Activated B cell treated with CpG ODN at 0.5 μM for 24 hours (primary cell): ENCODE measurements around the gene CDK19. TPM values are rescaled to one million over a fixed set of nuclear protein-coding genes. Genes with fewer than 3 reads are reported as not detected.
"Not testable (repeated sequence)": the region's sequence is repeated elsewhere in the genome, so short reads cannot be mapped to it uniquely, and the experiment has no call there.

Source experiments
- ATAC-seq: fragments of 200-7000 bp; cut with Tn5 transposase; one replicate; pipeline ENCODE4 v1.10.0; 2021; ENCODE audit warnings: low read depth, mild to moderate bottlenecking, moderate library complexity
- CTCF ChIA-PET: fragments of 350-600 bp; sonication (Branson Sonifier 250); formaldehyde crosslinking; loops from one replicate; lab custom pipeline; 2021; ENCODE audit warnings: antibody characterized with exemption; lab: Charles Lee
- POLR2A ChIA-PET: fragments of 350-600 bp; sonication (Branson Sonifier 250); formaldehyde crosslinking; loops from one replicate; lab custom pipeline; 2021; ENCODE audit warnings: antibody characterized with exemption; lab: Charles Lee
- DNase-seq: peaks from one replicate; pipeline ENCODE4 v3.0.0; 2022
- H3K27ac Mint-ChIP-seq: one replicate; pipeline ENCODE4 v1.8.0; 2020; ENCODE audit warnings: mixed read lengths
- H3K27me3 Mint-ChIP-seq: one replicate; pipeline ENCODE4 v1.8.0; 2021; ENCODE audit warnings: mixed read lengths
- H3K36me3 Mint-ChIP-seq: one replicate; pipeline ENCODE4 v1.8.0; 2021; ENCODE audit warnings: low read depth, mixed read lengths
- H3K4me1 Mint-ChIP-seq: one replicate; pipeline ENCODE4 v1.8.0; 2021; ENCODE audit warnings: mixed read lengths
- H3K4me3 Mint-ChIP-seq: one replicate; pipeline ENCODE4 v1.8.0; 2020; ENCODE audit warnings: mild to moderate bottlenecking, mixed read lengths
- H3K9me3 Mint-ChIP-seq: one replicate; pipeline ENCODE4 v1.8.0; 2020; ENCODE audit warnings: mixed read lengths
- CTCF ChIP-seq: fragments of 200-600 bp; IDR thresholded peaks from one replicate; pipeline ENCODE4 v1.8.0; 2022; ENCODE audit warnings: antibody characterized with exemption, mild to moderate bottlenecking
- intact Hi-C: fragments of 100-400 bp; cut with micrococcal nuclease; formaldehyde crosslinking; loops from one replicate; pipeline ENCODE4 v1.15.1; 2024
- total RNA-seq: library from RNA; stranded (reverse); gene quantifications from 2 replicates; pipeline ENCODE4 v1.2.3, GENCODE V29; 2022

The CDK19 gene
- total RNA-seq, 1 donor from 2014 or later = 31.1 TPM

- H3K4me1 Mint-ChIP-seq = no peaks in the 10 kb centered on the region
- TF ChIP-seq CTCF = no peak
- ATAC-seq (no peak), DNase-seq (no peak)
- H3K27ac Mint-ChIP-seq = no peak overlapping the region
- POLR2A ChIA-PET = interaction anchor here (1.1 kb wide), 1 partner anchor 33 kb away, joined by 4 read pairs; the partner anchor contains the start of gene AMD1
- no peak overlapping the region for H3K4me3 Mint-ChIP-seq
- intact Hi-C loops = no loop called here
- no peaks in the 10 kb centered on the region for H3K9me3 Mint-ChIP-seq
- no peaks in the 10 kb centered on the region for H3K27me3 Mint-ChIP-seq
- H3K36me3 Mint-ChIP-seq = no peaks in the 10 kb centered on the region
- CTCF ChIA-PET = no interaction called here
These were observed 26.0 kb upstream of the CDK19 start for GRCh38 chr6:110841266-110841665.

- H3K9me3 Mint-ChIP-seq, CTCF ChIA-PET, POLR2A ChIA-PET, H3K4me3 Mint-ChIP-seq, H3K36me3 Mint-ChIP-seq, H3K4me1 Mint-ChIP-seq, DNase-seq, intact Hi-C loops, ATAC-seq, H3K27me3 Mint-ChIP-seq, H3K27ac Mint-ChIP-seq: not testable (repeated sequence)
These were observed 20.5 kb upstream of the CDK19 start for GRCh38 chr6:110835751-110836150.

GRCh38 chr6:110833831-110834230 is 18.6 kb upstream of the CDK19 start:
- Mint-ChIP-seq H3K9me3 (no peaks in the 10 kb centered on the region), H3K27me3 (no peaks in the 10 kb centered on the region), H3K27ac (no peak overlapping the region), H3K4me1 (no peaks in the 10 kb centered on the region), H3K4me3 (no peak overlapping the region), H3K36me3 (peaks cover 3% of the 10 kb centered on the region)
- no peak for TF ChIP-seq CTCF
- POLR2A ChIA-PET = no interaction called here
- CTCF ChIA-PET = no interaction called here
- ATAC-seq (no peak), DNase-seq (no peak)
- intact Hi-C loops = no loop called here

GRCh38 chr6:110831405-110831804 is 16.1 kb upstream of the CDK19 start:
- CTCF ChIA-PET = no interaction called here
- H3K4me3 Mint-ChIP-seq = no peak overlapping the region
- no peak for TF ChIP-seq CTCF
- H3K27me3 Mint-ChIP-seq = no peaks in the 10 kb centered on the region
- peaks cover 5% of the 10 kb centered on the region for H3K4me1 Mint-ChIP-seq
- peaks cover 3% of the 10 kb centered on the region for H3K36me3 Mint-ChIP-seq
- POLR2A ChIA-PET = no interaction called here
- ATAC-seq = no peak
- no peaks in the 10 kb centered on the region for H3K9me3 Mint-ChIP-seq
- no peak for DNase-seq
- H3K27ac Mint-ChIP-seq = no peak overlapping the region
- intact Hi-C loops = no loop called here

GRCh38 chr6:110828396-110828795 is 13.1 kb upstream of the CDK19 start:
- DNase-seq (no peak), ATAC-seq (no peak)
- no peak overlapping the region for H3K27ac Mint-ChIP-seq
- POLR2A ChIA-PET = interaction anchor here (0.7 to 1.2 kb wide), 2 partner anchors 13 to 28 kb away, joined by 4 read pairs; no protein-coding TSS in a partner anchor
- intact Hi-C loops = no loop called here
- H3K36me3 Mint-ChIP-seq = peaks cover 3% of the 10 kb centered on the region
- H3K4me1 Mint-ChIP-seq = peaks cover 10% of the 10 kb centered on the region
- H3K27me3 Mint-ChIP-seq = no peaks in the 10 kb centered on the region
- CTCF ChIA-PET = no interaction called here
- H3K4me3 Mint-ChIP-seq = no peak overlapping the region
- no peaks in the 10 kb centered on the region for H3K9me3 Mint-ChIP-seq
- TF ChIP-seq CTCF = no peak
